Brain microvascular endothelial cell (primary cell): ENCODE data around the gene PICK1.
A peak's percentile ranks its signal among the peaks of the same experiment; 100 is the strongest.

Experiments used
- DNase-seq: peaks from one replicate; pipeline ENCODE4 v3.0.0-alpha.2; 2020
- H3K27ac ChIP-seq: fragments of 250-450 bp; sonication (Bioruptor Pico); 2 replicates; pipeline ENCODE4 v1.5.1; 2020; ENCODE audit warnings: mild to moderate bottlenecking, moderate library complexity
- H3K27me3 ChIP-seq: fragments of 250-450 bp; sonication (Bioruptor Pico); replicated peaks from 2 replicates; pipeline ENCODE4 v1.5.1; 2020; ENCODE audit warnings: mild to moderate bottlenecking
- H3K36me3 ChIP-seq: fragments of 250-450 bp; sonication (Bioruptor Pico); replicated peaks from 2 replicates; pipeline ENCODE4 v1.5.1; 2020; ENCODE audit warnings: mild to moderate bottlenecking
- H3K4me3 ChIP-seq: 2 replicates; pipeline ENCODE4 v1.5.1; 2011; ENCODE audit warnings: low read depth, mild to moderate bottlenecking, control low read depth, low read length, moderate library complexity
- in situ Hi-C: cut with HindIII; loops from 2 replicates; pipeline ENCODE4 v1.10.0; 2017; ENCODE audit warnings: low sequenced_read_pairs, low pct_ligation_motif_present
- TF ChIP-seq, protein P1 (sequence below): IDR thresholded peaks from 2 replicates; pipeline ENCODE4 v1.5.1; 2011; ENCODE audit warnings: low read depth, mild to moderate bottlenecking, moderate library complexity, low read length, control low read depth, inconsistent platforms; ENCODE audit errors: missing control alignments

PICK1 gene

GRCh38 chr22:38056969-38057891 lies at the start of gene PICK1:
Gene PICK1, plus strand, starts transcription at chr22:38057404. Its CDS starts 406 bp downstream, at chr22:38057810.
- TF ChIP-seq, protein P1, sequence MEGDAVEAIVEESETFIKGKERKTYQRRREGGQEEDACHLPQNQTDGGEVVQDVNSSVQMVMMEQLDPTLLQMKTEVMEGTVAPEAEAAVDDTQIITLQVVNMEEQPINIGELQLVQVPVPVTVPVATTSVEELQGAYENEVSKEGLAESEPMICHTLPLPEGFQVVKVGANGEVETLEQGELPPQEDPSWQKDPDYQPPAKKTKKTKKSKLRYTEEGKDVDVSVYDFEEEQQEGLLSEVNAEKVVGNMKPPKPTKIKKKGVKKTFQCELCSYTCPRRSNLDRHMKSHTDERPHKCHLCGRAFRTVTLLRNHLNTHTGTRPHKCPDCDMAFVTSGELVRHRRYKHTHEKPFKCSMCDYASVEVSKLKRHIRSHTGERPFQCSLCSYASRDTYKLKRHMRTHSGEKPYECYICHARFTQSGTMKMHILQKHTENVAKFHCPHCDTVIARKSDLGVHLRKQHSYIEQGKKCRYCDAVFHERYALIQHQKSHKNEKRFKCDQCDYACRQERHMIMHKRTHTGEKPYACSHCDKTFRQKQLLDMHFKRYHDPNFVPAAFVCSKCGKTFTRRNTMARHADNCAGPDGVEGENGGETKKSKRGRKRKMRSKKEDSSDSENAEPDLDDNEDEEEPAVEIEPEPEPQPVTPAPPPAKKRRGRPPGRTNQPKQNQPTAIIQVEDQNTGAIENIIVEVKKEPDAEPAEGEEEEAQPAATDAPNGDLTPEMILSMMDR: no peak
- Histone ChIP-seq H3K36me3 (no peaks in the 10 kb centered on the region), H3K27ac (peak within 1 kb of the TSS; percentile 24), H3K27me3 (no peaks in the 10 kb centered on the region), H3K4me3 (peak within 1 kb of the TSS; percentile 71)
- peak; percentile 85 for DNase-seq
- in situ Hi-C loops: no loop called here

DNA sequence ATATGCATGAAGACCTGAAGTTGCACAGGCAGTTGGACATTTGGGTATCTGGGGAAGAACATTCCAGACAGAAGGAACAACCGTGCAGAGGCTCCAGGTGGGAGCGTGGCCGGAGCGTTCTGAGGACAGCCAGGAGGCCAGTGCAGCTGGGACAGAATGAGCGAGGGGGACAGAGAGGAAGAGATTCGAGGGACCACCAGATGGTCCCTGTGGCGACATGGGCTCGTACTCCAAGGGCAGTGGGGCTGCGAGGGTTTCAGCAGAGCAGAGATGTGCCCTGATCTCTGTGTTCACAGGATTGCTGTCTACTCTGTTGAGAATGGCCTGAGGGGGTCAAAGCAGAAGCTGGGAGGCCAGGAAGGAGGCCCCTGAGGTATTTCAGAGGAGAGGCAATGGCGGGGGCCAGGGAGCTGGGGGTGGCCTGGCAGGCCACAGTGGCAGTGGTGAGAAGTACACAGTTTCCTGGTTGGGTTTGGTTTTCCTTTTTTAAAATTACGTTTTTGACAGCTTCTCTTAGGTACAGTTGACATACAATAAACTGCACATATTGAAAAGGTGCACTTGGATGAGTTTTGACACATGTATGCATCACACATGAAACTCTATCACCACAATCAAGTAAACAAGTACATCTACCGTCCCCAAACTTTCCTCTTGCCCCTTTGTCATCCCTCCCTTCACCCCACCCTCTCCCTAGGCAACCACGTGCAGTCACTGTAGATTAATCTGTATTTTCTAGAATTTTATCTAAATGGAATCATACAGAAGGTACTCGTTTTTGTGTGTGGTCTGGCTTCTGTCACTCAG lies 48.0 kb upstream of the PICK1 start:
- in situ Hi-C loops: no loop called here
- DNase-seq: no peak
- TF ChIP-seq, protein P1: no peak
- H3K36me3 ChIP-seq: no peaks in the 10 kb centered on the region
- no peak overlapping the region for H3K4me3 ChIP-seq
- no peak overlapping the region for H3K27ac ChIP-seq
- no peaks in the 10 kb centered on the region for H3K27me3 ChIP-seq

- Histone ChIP-seq H3K27ac (peak overlapping the region; percentile 14), H3K36me3 (no peaks in the 10 kb centered on the region), H3K4me3 (no peak overlapping the region), H3K27me3 (no peaks in the 10 kb centered on the region)
- DNase-seq: peak; percentile 67
- in situ Hi-C loops: no loop called here
- TF ChIP-seq, protein P1: no peak
These were observed 44.6 kb upstream of the PICK1 start for GRCh38 chr22:38012604-38013072.

DNA sequence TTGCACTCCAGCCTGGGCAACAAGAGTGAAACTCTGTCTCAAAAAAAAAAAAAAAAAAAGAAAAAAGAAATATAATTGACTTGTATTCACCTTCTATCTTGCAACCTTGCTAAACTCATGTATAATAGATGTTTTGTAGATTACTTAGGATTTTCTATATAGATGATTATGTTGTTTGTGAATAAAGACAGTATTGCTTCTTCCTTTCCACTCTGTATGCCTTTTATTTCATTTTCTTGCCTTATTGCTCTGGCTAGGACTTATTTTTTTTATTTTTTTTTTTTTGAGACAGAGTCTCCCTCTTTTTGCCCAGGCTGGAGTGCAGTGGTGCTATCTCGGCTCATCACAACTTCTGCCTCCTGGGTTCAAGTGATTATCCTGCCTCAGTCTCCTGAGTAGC lies 43.1 kb upstream of the PICK1 start:
- Histone ChIP-seq H3K27me3 (no peaks in the 10 kb centered on the region), H3K36me3 (no peaks in the 10 kb centered on the region), H3K4me3 (no peak overlapping the region), H3K27ac (no peak overlapping the region)
- TF ChIP-seq, protein P1: no peak
- DNase-seq: no peak
- in situ Hi-C loops: no loop called here

- H3K27me3 ChIP-seq: no peaks in the 10 kb centered on the region
- in situ Hi-C loops: no loop called here
These were observed 40.7 kb upstream of the PICK1 start for GRCh38 chr22:38016182-38017151.

More at GRCh38 chr22:38016182-38017151, 40.7 kb upstream of the PICK1 start:
- Histone ChIP-seq H3K27ac (no peak overlapping the region), H3K4me3 (no peak overlapping the region), H3K36me3 (no peaks in the 10 kb centered on the region)
- DNase-seq: no peak
- TF ChIP-seq, protein P1: no peak
